ENCODE data around the gene SLC16A10.
A peak's percentile ranks its signal among the peaks of the same experiment; 100 is the strongest.
"Not testable (repeated sequence)": the region's sequence is repeated elsewhere in the genome, so short reads cannot be mapped to it uniquely, and the experiment has no call there.

The SLC16A10 gene

GRCh38 chr6:111087871-111088667, 766 bp downstream of the SLC16A10 start:
- DNase-seq (ENCODE audit: low read depth in 2 of 2): peak; percentile 27 to 44

- DNase-seq (ENCODE audit: low read depth in 2 of 2): no peak
These were observed 1.3 kb downstream of the SLC16A10 start for GRCh38 chr6:111088668-111089003.

- no peak for DNase-seq (ENCODE audit: low read depth in 2 of 2)
These were observed 3.5 kb downstream of the SLC16A10 start for GRCh38 chr6:111090766-111091165.

GRCh38 chr6:111091987-111092386, 4.7 kb downstream of the SLC16A10 start:
- DNase-seq (ENCODE audit: low read depth in 2 of 2): no peak

GRCh38 chr6:111095488-111095887, 8.2 kb downstream of the SLC16A10 start:
- not testable (repeated sequence) for DNase-seq (ENCODE audit: low read depth in 2 of 2)

GRCh38 chr6:111096246-111096645, 8.9 kb downstream of the SLC16A10 start:
- DNase-seq (ENCODE audit: low read depth in 2 of 2): peak in 1 of 2 donors; percentile 24

GRCh38 chr6:111098597-111098996, 11.3 kb downstream of the SLC16A10 start:
- DNase-seq (ENCODE audit: low read depth in 2 of 2): no peak

- DNase-seq (ENCODE audit: low read depth in 2 of 2): no peak
These were observed 14.7 kb downstream of the SLC16A10 start for GRCh38 chr6:111101987-111102386.

GRCh38 chr6:111105578-111105977, 18.3 kb downstream of the SLC16A10 start:
- DNase-seq (ENCODE audit: low read depth in 2 of 2): no peak

GRCh38 chr6:111107589-111107988, 20.3 kb downstream of the SLC16A10 start:
- no peak for DNase-seq (ENCODE audit: low read depth in 2 of 2)

- DNase-seq (ENCODE audit: low read depth in 2 of 2): no peak
These were observed 22.7 kb downstream of the SLC16A10 start for GRCh38 chr6:111110036-111110435.

- DNase-seq (ENCODE audit: low read depth in 2 of 2): peak in 1 of 2 donors; percentile 7
These were observed 26.2 kb downstream of the SLC16A10 start for GRCh38 chr6:111113336-111114086.

- no peak for DNase-seq (ENCODE audit: low read depth in 2 of 2)
These were observed 26.8 kb downstream of the SLC16A10 start for GRCh38 chr6:111114087-111114443.

GRCh38 chr6:111114482-111114881, 27.2 kb downstream of the SLC16A10 start:
- no peak for DNase-seq (ENCODE audit: low read depth in 2 of 2)

- DNase-seq (ENCODE audit: low read depth in 2 of 2): no peak
These were observed 31.5 kb downstream of the SLC16A10 start for GRCh38 chr6:111118826-111119225.

- DNase-seq (ENCODE audit: low read depth in 2 of 2): no peak
These were observed 32.4 kb downstream of the SLC16A10 start for GRCh38 chr6:111119571-111120329.

- DNase-seq (ENCODE audit: low read depth in 2 of 2): no peak
These were observed 34.6 kb downstream of the SLC16A10 start for GRCh38 chr6:111121789-111122350.

GRCh38 chr6:111122458-111123286, 35.4 kb downstream of the SLC16A10 start:
- DNase-seq (ENCODE audit: low read depth in 2 of 2): no peak

GRCh38 chr6:111124406-111124805, 37.1 kb downstream of the SLC16A10 start:
- DNase-seq (ENCODE audit: low read depth in 2 of 2): no peak

GRCh38 chr6:111129013-111129412, 41.7 kb downstream of the SLC16A10 start:
- no peak for DNase-seq (ENCODE audit: low read depth in 2 of 2)

GRCh38 chr6:111131018-111131417, 43.7 kb downstream of the SLC16A10 start:
- DNase-seq (ENCODE audit: low read depth in 2 of 2): not testable (repeated sequence)
